HG02870 (cell line): ENCODE measurements around the gene CRISPLD2.

Experiments
- ATAC-seq: cut with Tn5 transposase; IDR thresholded peaks from one replicate; pipeline ENCODE4 v1.9.1; 2021; ENCODE audit warnings: mild to moderate bottlenecking, moderate library complexity; ENCODE audit not compliant: unreplicated experiment

The CRISPLD2 gene

GRCh38 chr16:84838383-84838948 lies 18.7 kb downstream of the CRISPLD2 start:
- ATAC-seq = no peak

GRCh38 chr16:84839054-84839453 lies 19.3 kb downstream of the CRISPLD2 start:
- ATAC-seq = no peak

GRCh38 chr16:84839956-84840355 lies 20.2 kb downstream of the CRISPLD2 start:
- no peak for ATAC-seq

- ATAC-seq = no peak
Measured at GRCh38 chr16:84840687-84841627, 21.2 kb downstream of the CRISPLD2 start.

GRCh38 chr16:84841787-84842300 lies 22.1 kb downstream of the CRISPLD2 start:
- no peak for ATAC-seq

- ATAC-seq = no peak
Measured at GRCh38 chr16:84842516-84843148, 22.8 kb downstream of the CRISPLD2 start.

GRCh38 chr16:84843149-84844048 lies 23.6 kb downstream of the CRISPLD2 start:
- ATAC-seq = no peak

- no peak for ATAC-seq
Measured at GRCh38 chr16:84844049-84844350, 24.2 kb downstream of the CRISPLD2 start.

- ATAC-seq = no peak
Measured at GRCh38 chr16:84844559-84845495, 25.0 kb downstream of the CRISPLD2 start.

- no peak for ATAC-seq
Measured at GRCh38 chr16:84845496-84846002, 25.8 kb downstream of the CRISPLD2 start.

GRCh38 chr16:84847564-84848355 lies 28.0 kb downstream of the CRISPLD2 start:
- ATAC-seq = no peak

GRCh38 chr16:84848986-84849634 lies 29.3 kb downstream of the CRISPLD2 start:
- ATAC-seq = no peak

- no peak for ATAC-seq
Measured at GRCh38 chr16:84849751-84850150, 30.0 kb downstream of the CRISPLD2 start.

- ATAC-seq = no peak
Measured at GRCh38 chr16:84850714-84851113, 30.9 kb downstream of the CRISPLD2 start.

GRCh38 chr16:84851192-84852127 lies 31.7 kb downstream of the CRISPLD2 start:
- ATAC-seq = no peak

- ATAC-seq = no peak
Measured at GRCh38 chr16:84853534-84853933, 33.7 kb downstream of the CRISPLD2 start.

- no peak for ATAC-seq
Measured at GRCh38 chr16:84854759-84855158, 35.0 kb downstream of the CRISPLD2 start.
